DOHH2 (cell line): ENCODE data around the gene NME1.

ENCODE experiments used
- CTCF ChIP-seq: fragments of 200-600 bp; sonication (generic); IDR thresholded peaks from one replicate; pipeline ENCODE4 v1.5.1; 2014; ENCODE audit warnings: antibody characterized with exemption, mild to moderate bottlenecking, low read depth, low read length; ENCODE audit not compliant: poor library complexity, severe bottlenecking
- EZH2phosphoT487 ChIP-seq: fragments of 200-600 bp; sonication (generic); IDR thresholded peaks from 2 replicates; pipeline ENCODE4 v1.6.1; 2017; ENCODE audit warnings: borderline replicate concordance, mild to moderate bottlenecking, antibody characterized with exemption, low read length, moderate library complexity, mixed read lengths

- TF ChIP-seq EZH2phosphoT487, result no peak
- TF ChIP-seq CTCF, result no peak
Measured at GRCh38 chr17:51159604-51160003, 6.2 kb downstream of the NME1 start.
